ENCODE data around the gene UNG.

DNA sequence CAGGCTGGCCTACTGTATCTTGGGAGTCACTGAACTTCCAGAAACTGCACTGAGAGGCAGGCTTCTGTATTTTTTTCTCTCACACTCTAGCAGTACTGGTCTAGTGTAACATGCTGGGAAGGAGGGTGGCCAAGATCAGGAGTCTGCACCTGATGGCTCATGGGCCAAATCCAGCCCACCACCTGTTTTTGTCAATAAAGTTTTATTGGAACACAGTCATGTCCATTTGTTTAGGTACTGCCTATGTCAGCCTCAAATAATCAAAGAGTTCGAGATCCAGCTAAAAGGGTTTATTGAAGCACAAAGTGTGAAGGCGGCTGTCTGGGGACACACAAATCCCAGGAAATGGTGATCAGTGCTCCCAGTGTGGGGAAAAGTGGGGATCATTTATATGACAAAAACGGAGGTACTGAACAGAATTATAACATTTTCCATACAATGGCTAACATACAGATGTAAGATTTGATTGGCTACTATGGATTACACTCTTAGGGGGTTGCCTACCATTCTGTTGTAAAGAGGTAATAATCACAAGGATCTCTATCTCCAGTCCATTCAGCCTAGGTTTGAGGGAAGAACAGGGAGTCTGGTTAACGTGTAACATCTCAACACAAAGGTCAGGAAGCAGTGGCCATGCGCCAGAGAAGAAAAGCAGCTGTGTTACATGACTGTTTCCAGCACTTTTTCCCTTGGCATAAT lies 32.1 kb upstream of the UNG start:
- TF ChIP-seq EP300 (IDR thresholded peaks at IDR 0.05; ENCODE audit: borderline replicate concordance) (no peak), TCF12 (IDR thresholded peaks at IDR 0.05; ENCODE audit: low read depth) (no peak), EGR1 (IDR thresholded peaks at IDR 0.05) (no peak), RAD21 (IDR thresholded peaks at IDR 0.05; ENCODE audit: low read depth) (no peak), NFIC (IDR thresholded peaks at IDR 0.05) (no peak), TAF1 (IDR thresholded peaks at IDR 0.05; ENCODE audit: low read depth) (no peak), CEBPB (IDR thresholded peaks at IDR 0.05) (no peak), YY1 (IDR thresholded peaks at IDR 0.05; ENCODE audit: low read depth) (no peak)
- TF ChIP-seq, protein P1, sequence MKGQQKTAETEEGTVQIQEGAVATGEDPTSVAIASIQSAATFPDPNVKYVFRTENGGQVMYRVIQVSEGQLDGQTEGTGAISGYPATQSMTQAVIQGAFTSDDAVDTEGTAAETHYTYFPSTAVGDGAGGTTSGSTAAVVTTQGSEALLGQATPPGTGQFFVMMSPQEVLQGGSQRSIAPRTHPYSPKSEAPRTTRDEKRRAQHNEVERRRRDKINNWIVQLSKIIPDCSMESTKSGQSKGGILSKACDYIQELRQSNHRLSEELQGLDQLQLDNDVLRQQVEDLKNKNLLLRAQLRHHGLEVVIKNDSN (IDR thresholded peaks at IDR 0.05) = no peak
- TF ChIP-seq, protein P2, sequence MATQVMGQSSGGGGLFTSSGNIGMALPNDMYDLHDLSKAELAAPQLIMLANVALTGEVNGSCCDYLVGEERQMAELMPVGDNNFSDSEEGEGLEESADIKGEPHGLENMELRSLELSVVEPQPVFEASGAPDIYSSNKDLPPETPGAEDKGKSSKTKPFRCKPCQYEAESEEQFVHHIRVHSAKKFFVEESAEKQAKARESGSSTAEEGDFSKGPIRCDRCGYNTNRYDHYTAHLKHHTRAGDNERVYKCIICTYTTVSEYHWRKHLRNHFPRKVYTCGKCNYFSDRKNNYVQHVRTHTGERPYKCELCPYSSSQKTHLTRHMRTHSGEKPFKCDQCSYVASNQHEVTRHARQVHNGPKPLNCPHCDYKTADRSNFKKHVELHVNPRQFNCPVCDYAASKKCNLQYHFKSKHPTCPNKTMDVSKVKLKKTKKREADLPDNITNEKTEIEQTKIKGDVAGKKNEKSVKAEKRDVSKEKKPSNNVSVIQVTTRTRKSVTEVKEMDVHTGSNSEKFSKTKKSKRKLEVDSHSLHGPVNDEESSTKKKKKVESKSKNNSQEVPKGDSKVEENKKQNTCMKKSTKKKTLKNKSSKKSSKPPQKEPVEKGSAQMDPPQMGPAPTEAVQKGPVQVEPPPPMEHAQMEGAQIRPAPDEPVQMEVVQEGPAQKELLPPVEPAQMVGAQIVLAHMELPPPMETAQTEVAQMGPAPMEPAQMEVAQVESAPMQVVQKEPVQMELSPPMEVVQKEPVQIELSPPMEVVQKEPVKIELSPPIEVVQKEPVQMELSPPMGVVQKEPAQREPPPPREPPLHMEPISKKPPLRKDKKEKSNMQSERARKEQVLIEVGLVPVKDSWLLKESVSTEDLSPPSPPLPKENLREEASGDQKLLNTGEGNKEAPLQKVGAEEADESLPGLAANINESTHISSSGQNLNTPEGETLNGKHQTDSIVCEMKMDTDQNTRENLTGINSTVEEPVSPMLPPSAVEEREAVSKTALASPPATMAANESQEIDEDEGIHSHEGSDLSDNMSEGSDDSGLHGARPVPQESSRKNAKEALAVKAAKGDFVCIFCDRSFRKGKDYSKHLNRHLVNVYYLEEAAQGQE (IDR thresholded peaks at IDR 0.05; ENCODE audit: low read depth) = no peak

All from Ishikawa (cell line).